Measurements from ENCODE around the gene WFIKKN1. TPM values are rescaled to one million over a fixed set of nuclear protein-coding genes. Genes with fewer than 3 reads are reported as not detected.

Gene WFIKKN1
- total and polyA plus RNA-seq, 2 experiments from 2014 or later: 0.43 to 0.88 TPM

GRCh38 chr16:588889-589657, 41.7 kb upstream of the WFIKKN1 start:
- Histone ChIP-seq H2AFZ (peak overlapping the region; percentile 76), H4K20me1 (ENCODE audit: insufficient read depth, poor library complexity, severe bottlenecking) (peaks cover 8% of the 10 kb centered on the region), H3K4me3 (peak overlapping the region; percentile 96), H3K9me3 (ENCODE audit: low read depth) (no peaks in the 10 kb centered on the region), H3K79me2 (peaks cover 50% of the 10 kb centered on the region), H3K27ac (peak overlapping the region; percentile 98), H3K36me3 (replicated peaks; ENCODE audit: insufficient read depth, low read depth) (no peaks in the 10 kb centered on the region), H3K9me2 (replicated peaks; ENCODE audit: insufficient read depth) (no peaks in the 10 kb centered on the region), H3K4me2 (peak overlapping the region; percentile 98), H3K27me3 (no peaks in the 10 kb centered on the region), H3K4me1 (ENCODE audit: insufficient read depth) (peaks cover 37% of the 10 kb centered on the region)
- DNase-seq (ENCODE audit: low spot score): peak; percentile 97
- TF ChIP-seq, protein P1, sequence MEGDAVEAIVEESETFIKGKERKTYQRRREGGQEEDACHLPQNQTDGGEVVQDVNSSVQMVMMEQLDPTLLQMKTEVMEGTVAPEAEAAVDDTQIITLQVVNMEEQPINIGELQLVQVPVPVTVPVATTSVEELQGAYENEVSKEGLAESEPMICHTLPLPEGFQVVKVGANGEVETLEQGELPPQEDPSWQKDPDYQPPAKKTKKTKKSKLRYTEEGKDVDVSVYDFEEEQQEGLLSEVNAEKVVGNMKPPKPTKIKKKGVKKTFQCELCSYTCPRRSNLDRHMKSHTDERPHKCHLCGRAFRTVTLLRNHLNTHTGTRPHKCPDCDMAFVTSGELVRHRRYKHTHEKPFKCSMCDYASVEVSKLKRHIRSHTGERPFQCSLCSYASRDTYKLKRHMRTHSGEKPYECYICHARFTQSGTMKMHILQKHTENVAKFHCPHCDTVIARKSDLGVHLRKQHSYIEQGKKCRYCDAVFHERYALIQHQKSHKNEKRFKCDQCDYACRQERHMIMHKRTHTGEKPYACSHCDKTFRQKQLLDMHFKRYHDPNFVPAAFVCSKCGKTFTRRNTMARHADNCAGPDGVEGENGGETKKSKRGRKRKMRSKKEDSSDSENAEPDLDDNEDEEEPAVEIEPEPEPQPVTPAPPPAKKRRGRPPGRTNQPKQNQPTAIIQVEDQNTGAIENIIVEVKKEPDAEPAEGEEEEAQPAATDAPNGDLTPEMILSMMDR (IDR thresholded peaks at IDR 0.05; ENCODE audit: poor library complexity): no peak
- no peak for TF ChIP-seq EZH2phosphoT487 (IDR thresholded peaks at IDR 0.05; ENCODE audit: low read depth, severe bottlenecking, unreplicated experiment)
- TF ChIP-seq EZH2 (IDR thresholded peaks at IDR 0.05; ENCODE audit: borderline replicate concordance): no peak
- WGBS (ENCODE audit: low lambda C conversion rate, missing lambda C conversion rate): 0% methylated on average over 43 of the region's 107 CpGs

- H3K9me2 ChIP-seq (replicated peaks; ENCODE audit: insufficient read depth): no peaks in the 10 kb centered on the region
- H3K4me3 ChIP-seq: peak within 1 kb of the TSS; percentile 96
- H3K27ac ChIP-seq: peak within 1 kb of the TSS; percentile 98
- peak; percentile 100 for DNase-seq (ENCODE audit: low spot score)
- TF ChIP-seq EZH2 (IDR thresholded peaks at IDR 0.05; ENCODE audit: borderline replicate concordance) (no peak), EZH2phosphoT487 (IDR thresholded peaks at IDR 0.05; ENCODE audit: low read depth, severe bottlenecking, unreplicated experiment) (no peak)
- TF ChIP-seq, protein P1 (IDR thresholded peaks at IDR 0.05; ENCODE audit: poor library complexity): no peak
- peaks cover 57% of the 10 kb centered on the region for H3K79me2 ChIP-seq
- H3K9me3 ChIP-seq (ENCODE audit: low read depth): no peaks in the 10 kb centered on the region
- H3K27me3 ChIP-seq: no peaks in the 10 kb centered on the region
- H4K20me1 ChIP-seq (ENCODE audit: insufficient read depth, poor library complexity, severe bottlenecking): peaks cover 12% of the 10 kb centered on the region
- peak within 1 kb of the TSS; percentile 76 for H2AFZ ChIP-seq
- H3K4me1 ChIP-seq (ENCODE audit: insufficient read depth): peaks cover 41% of the 10 kb centered on the region
- no peaks in the 10 kb centered on the region for H3K36me3 ChIP-seq (replicated peaks; ENCODE audit: insufficient read depth, low read depth)
- whole genome bisulfite sequencing (ENCODE audit: low lambda C conversion rate, missing lambda C conversion rate): 0% methylated on average over 13 of the region's 67 CpGs
- H3K4me2 ChIP-seq: peak within 1 kb of the TSS; percentile 98
Observed at GRCh38 chr16:589658-590187, 41.1 kb upstream of the WFIKKN1 start, which contains the start of gene RAB40C. RAB40C (plus strand) TSS chr16:590066; CDS start chr16:590292, 226 bp downstream.

DNA sequence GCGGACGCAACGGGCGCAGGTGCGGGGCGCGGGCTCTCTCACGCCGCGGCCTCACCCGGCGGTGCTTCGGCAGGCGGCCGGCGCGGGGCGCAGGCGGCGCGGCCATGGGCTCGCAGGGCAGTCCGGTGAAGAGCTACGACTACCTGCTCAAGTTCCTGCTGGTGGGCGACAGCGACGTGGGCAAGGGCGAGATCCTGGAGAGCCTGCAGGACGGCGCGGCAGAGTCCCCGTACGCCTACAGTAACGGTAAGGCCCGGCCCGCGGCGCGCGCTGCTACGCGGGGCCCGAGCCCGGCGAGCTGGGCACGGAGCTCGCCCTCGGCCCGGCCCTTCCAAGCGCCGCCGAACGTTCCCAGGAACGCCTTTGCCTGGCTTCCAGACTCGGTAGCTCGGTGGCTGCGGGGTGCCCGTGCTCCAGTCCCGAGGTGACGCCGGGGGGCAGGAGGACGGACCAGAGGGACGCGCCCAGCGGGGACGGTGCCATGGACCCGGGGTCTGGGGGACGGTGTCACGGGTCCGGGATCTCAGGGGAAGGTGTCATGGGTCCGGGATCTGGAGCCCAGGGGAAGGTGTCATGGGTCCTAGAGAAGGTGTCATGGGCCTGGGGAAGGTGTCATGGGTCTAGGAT, 40.5 kb upstream of the WFIKKN1 start:
- Histone ChIP-seq H3K4me3 (peak overlapping the region; percentile 93), H2AFZ (no peak overlapping the region), H3K36me3 (replicated peaks; ENCODE audit: insufficient read depth, low read depth) (no peaks in the 10 kb centered on the region), H3K9me2 (replicated peaks; ENCODE audit: insufficient read depth) (no peaks in the 10 kb centered on the region), H3K4me2 (peak overlapping the region; percentile 98), H3K27ac (peak overlapping the region; percentile 94), H4K20me1 (ENCODE audit: insufficient read depth, poor library complexity, severe bottlenecking) (peaks cover 12% of the 10 kb centered on the region), H3K4me1 (ENCODE audit: insufficient read depth) (peaks cover 46% of the 10 kb centered on the region), H3K9me3 (ENCODE audit: low read depth) (no peaks in the 10 kb centered on the region), H3K27me3 (no peaks in the 10 kb centered on the region), H3K79me2 (peaks cover 62% of the 10 kb centered on the region)
- TF ChIP-seq, protein P1 (IDR thresholded peaks at IDR 0.05; ENCODE audit: poor library complexity): no peak
- no peak for TF ChIP-seq EZH2phosphoT487 (IDR thresholded peaks at IDR 0.05; ENCODE audit: low read depth, severe bottlenecking, unreplicated experiment)
- no peak for TF ChIP-seq EZH2 (IDR thresholded peaks at IDR 0.05; ENCODE audit: borderline replicate concordance)
- WGBS (ENCODE audit: low lambda C conversion rate, missing lambda C conversion rate): 2% methylated on average over 41 of the region's 71 CpGs
- peak; percentile 80 for DNase-seq (ENCODE audit: low spot score)
